ENCODE data around the gene MEP1A. TPM values are rescaled to one million over a fixed set of nuclear protein-coding genes. Genes with fewer than 3 reads are reported as not detected.

Gene MEP1A
- total and polyA plus RNA-seq, 2 donors (not counting 1 experiment from before 2014, with no cell fraction given) = not detected

DNA sequence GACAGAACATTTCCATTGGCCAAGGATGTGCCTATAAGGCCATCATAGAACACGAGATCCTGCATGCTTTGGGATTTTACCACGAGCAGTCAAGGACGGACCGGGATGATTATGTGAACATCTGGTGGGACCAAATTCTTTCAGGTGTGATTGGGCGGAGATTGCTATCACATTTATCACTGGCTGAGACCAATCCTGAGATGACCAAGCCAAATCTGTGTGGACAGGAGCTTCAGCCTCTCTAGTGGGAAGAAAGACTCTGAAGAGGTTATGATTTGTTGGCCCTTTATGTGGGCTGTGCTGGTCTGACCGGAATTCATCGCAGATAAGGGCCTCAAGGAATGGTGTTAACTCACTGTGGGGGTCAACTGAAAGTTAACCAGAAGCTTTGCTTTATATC, 26.4 kb downstream of the MEP1A start:
- WGBS (ENCODE audit: insufficient coverage) = 87% methylated on average over 5 of the region's 7 CpGs
- no peak for DNase-seq
- H3K27me3 Mint-ChIP-seq = peaks cover 3% of the 10 kb centered on the region
- no peak overlapping the region for H3K27ac Mint-ChIP-seq
- Histone ChIP-seq H3K79me2 (ENCODE audit: control insufficient read depth, insufficient read depth, low read length) (no peaks in the 10 kb centered on the region), H3K9me3 (ENCODE audit: control extremely low read depth in 1 of 3, control insufficient read depth in 2 of 3, insufficient read depth in 1 of 3, low read length in 2 of 3) (no peaks in the 10 kb centered on the region), H3K27ac (ENCODE audit: low read length in 2 of 2) (no peak overlapping the region), H3K4me3 (ENCODE audit: control extremely low read depth in 1 of 5, extremely low read depth in 1 of 5, insufficient read depth in 1 of 5, low read depth in 2 of 5, low read length in 4 of 5) (no peak overlapping the region), H3K27me3 (replicated peaks in 1 of 4; ENCODE audit: control extremely low read depth in 1 of 4, control insufficient read depth in 3 of 4, insufficient read depth in 4 of 4, low read length in 3 of 4) (no peaks in the 10 kb centered on the region), H3K4me2 (replicated peaks; ENCODE audit: low read depth, low read length, poor library complexity, severe bottlenecking) (no peak overlapping the region), H4K20me1 (ENCODE audit: control insufficient read depth, insufficient read depth, low read length, poor library complexity, severe bottlenecking) (no peaks in the 10 kb centered on the region), H3K9ac (ENCODE audit: low read length) (no peak overlapping the region), H3K4me1 (ENCODE audit: control insufficient read depth in 2 of 2, insufficient read depth in 2 of 2, low read length in 2 of 2) (no peaks in the 10 kb centered on the region), H2AFZ (ENCODE audit: insufficient read depth, low read depth, low read length, poor library complexity, severe bottlenecking) (no peak overlapping the region), H3K36me3 (replicated peaks in 1 of 2; ENCODE audit: control extremely low read depth in 1 of 2, control insufficient read depth in 1 of 2, extremely low read depth in 1 of 2, insufficient read depth in 2 of 2, low read length in 1 of 2) (no peaks in the 10 kb centered on the region)
- CTCF ChIA-PET = no interaction called here
- H3K4me1 Mint-ChIP-seq = no peaks in the 10 kb centered on the region
- H3K9me3 Mint-ChIP-seq (ENCODE audit: insufficient read depth) = no peaks in the 10 kb centered on the region
- no peak overlapping the region for H3K4me3 Mint-ChIP-seq
- TF ChIP-seq, protein P1, sequence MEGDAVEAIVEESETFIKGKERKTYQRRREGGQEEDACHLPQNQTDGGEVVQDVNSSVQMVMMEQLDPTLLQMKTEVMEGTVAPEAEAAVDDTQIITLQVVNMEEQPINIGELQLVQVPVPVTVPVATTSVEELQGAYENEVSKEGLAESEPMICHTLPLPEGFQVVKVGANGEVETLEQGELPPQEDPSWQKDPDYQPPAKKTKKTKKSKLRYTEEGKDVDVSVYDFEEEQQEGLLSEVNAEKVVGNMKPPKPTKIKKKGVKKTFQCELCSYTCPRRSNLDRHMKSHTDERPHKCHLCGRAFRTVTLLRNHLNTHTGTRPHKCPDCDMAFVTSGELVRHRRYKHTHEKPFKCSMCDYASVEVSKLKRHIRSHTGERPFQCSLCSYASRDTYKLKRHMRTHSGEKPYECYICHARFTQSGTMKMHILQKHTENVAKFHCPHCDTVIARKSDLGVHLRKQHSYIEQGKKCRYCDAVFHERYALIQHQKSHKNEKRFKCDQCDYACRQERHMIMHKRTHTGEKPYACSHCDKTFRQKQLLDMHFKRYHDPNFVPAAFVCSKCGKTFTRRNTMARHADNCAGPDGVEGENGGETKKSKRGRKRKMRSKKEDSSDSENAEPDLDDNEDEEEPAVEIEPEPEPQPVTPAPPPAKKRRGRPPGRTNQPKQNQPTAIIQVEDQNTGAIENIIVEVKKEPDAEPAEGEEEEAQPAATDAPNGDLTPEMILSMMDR (IDR thresholded peaks at IDR 0.05) = no peak
- no peak for TF ChIP-seq EZH2 (IDR thresholded peaks at IDR 0.05; ENCODE audit: borderline replicate concordance, insufficient read depth, low read depth, low read length, poor library complexity, severe bottlenecking)
- intact Hi-C loops (cut with micrococcal nuclease) = no loop called here
- POLR2A ChIA-PET = no interaction called here
- no peak for ATAC-seq (ENCODE audit: low read depth)

DNA sequence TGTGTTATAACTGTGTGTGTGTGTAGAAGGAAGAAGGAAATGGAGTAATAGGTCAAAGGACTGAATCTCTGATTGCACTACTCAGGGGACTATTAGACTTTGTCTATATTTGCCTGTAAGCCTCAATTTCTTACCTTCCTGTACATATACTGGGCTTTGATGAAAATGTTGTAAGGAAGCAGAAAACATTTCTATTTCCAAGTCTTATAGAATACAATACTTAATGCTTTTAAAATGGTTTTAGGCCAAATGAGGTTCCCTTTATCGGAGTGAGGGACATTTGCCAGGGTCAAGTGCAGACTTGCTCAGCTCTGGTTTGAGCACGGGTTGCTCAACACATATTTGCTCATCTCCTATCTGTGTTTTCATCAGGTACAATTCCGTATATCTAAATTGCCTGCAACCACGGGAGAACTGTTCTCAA, 28.3 kb downstream of the MEP1A start:
- CTCF ChIA-PET = no interaction called here
- Histone ChIP-seq H3K36me3 (replicated peaks in 1 of 2; ENCODE audit: control extremely low read depth in 1 of 2, control insufficient read depth in 1 of 2, extremely low read depth in 1 of 2, insufficient read depth in 2 of 2, low read length in 1 of 2) (no peaks in the 10 kb centered on the region), H3K79me2 (ENCODE audit: control insufficient read depth, insufficient read depth, low read length) (no peaks in the 10 kb centered on the region), H3K4me1 (ENCODE audit: control insufficient read depth in 2 of 2, insufficient read depth in 2 of 2, low read length in 2 of 2) (no peaks in the 10 kb centered on the region), H4K20me1 (ENCODE audit: control insufficient read depth, insufficient read depth, low read length, poor library complexity, severe bottlenecking) (no peaks in the 10 kb centered on the region), H3K27me3 (replicated peaks in 1 of 4; ENCODE audit: control extremely low read depth in 1 of 4, control insufficient read depth in 3 of 4, insufficient read depth in 4 of 4, low read length in 3 of 4) (no peaks in the 10 kb centered on the region), H3K4me3 (ENCODE audit: control extremely low read depth in 1 of 5, extremely low read depth in 1 of 5, insufficient read depth in 1 of 5, low read depth in 2 of 5, low read length in 4 of 5) (no peak overlapping the region), H3K27ac (ENCODE audit: low read length in 2 of 2) (no peak overlapping the region), H3K9me3 (ENCODE audit: control extremely low read depth in 1 of 3, control insufficient read depth in 2 of 3, insufficient read depth in 1 of 3, low read length in 2 of 3) (no peaks in the 10 kb centered on the region), H3K4me2 (replicated peaks; ENCODE audit: low read depth, low read length, poor library complexity, severe bottlenecking) (no peak overlapping the region), H2AFZ (ENCODE audit: insufficient read depth, low read depth, low read length, poor library complexity, severe bottlenecking) (no peak overlapping the region), H3K9ac (ENCODE audit: low read length) (no peak overlapping the region)
- ATAC-seq (ENCODE audit: low read depth) (no peak), DNase-seq (no peak)
- H3K27ac Mint-ChIP-seq = no peak overlapping the region
- no peaks in the 10 kb centered on the region for H3K9me3 Mint-ChIP-seq (ENCODE audit: insufficient read depth)
- TF ChIP-seq EZH2 (IDR thresholded peaks at IDR 0.05; ENCODE audit: borderline replicate concordance, insufficient read depth, low read depth, low read length, poor library complexity, severe bottlenecking) = no peak
- TF ChIP-seq, protein P1 (IDR thresholded peaks at IDR 0.05) = no peak
- no peak overlapping the region for H3K4me3 Mint-ChIP-seq
- intact Hi-C loops (cut with micrococcal nuclease) = no loop called here
- no peaks in the 10 kb centered on the region for H3K4me1 Mint-ChIP-seq
- POLR2A ChIA-PET = no interaction called here
- WGBS (ENCODE audit: insufficient coverage) = no CpG with 5 or more reads among the region's 4 CpGs
- H3K27me3 Mint-ChIP-seq = no peaks in the 10 kb centered on the region
